ENCODE data around the gene LRMDA.

GRCh38 chr10:75408509-75408875 lies 22.9 kb upstream of the LRMDA start:
- TF ChIP-seq CTCF (CRISPR knock-in tag; IDR thresholded peaks at IDR 0.05) (no peak), PHF21A (CRISPR knock-in tag; IDR thresholded peaks at IDR 0.05) (no peak), ZFP36 (IDR thresholded peaks at IDR 0.05; ENCODE audit: borderline replicate concordance, low read depth, low read length, partially characterized antibody) (no peak), DBP (CRISPR knock-in tag; IDR thresholded peaks at IDR 0.05; ENCODE audit: not compliant biosample characterization) (no peak), RAD21 (CRISPR knock-in tag; IDR thresholded peaks at IDR 0.05) (no peak), IKZF1 (IDR thresholded peaks at IDR 0.05) (no peak), EZH2 (conservative IDR thresholded peaks at IDR 0.05; ENCODE audit: low read depth, low read length) (no peak), PCBP2 (optimal IDR thresholded peaks at IDR 0.05; ENCODE audit: low read depth, low read length, poor library complexity, severe bottlenecking) (no peak), ZFP90 (CRISPR knock-in tag; IDR thresholded peaks at IDR 0.05; ENCODE audit: borderline replicate concordance) (no peak), ZNF629 (CRISPR knock-in tag; conservative IDR thresholded peaks at IDR 0.05) (no peak)

All from HepG2 (cell line).